COR-L47 (cell line): Measurements from ENCODE around the gene NUP98.
"Not testable (repeated sequence)": the region's sequence is repeated elsewhere in the genome, so short reads cannot be mapped to it uniquely, and the experiment has no call there.

Source experiments
- DNase-seq: peaks from one replicate; lab custom pipeline; 2025; lab: John Stamatoyannopoulos, UW

The NUP98 gene

DNA sequence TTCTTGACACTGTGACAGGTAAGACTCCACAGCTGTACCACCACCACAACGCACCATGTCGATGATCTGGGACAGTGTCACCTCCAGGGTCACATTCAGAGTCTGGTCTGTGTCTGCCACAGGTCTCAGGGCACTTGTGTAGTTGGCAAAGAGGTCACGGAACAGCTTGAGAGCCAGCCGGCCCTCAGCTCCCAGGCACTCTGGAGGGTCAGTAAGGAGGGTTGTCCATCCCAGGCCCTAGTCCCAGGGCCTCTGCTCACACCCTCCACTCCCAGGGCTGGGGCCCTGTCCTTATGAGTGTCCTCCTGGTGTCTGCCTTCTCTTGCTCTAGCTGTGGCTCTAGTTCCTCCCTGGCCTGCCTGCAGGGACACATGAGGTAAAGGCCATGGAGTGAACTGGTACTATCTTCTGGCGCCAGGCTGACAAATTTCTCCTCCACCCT, 127.6 kb downstream of the NUP98 start:
- no peak for DNase-seq

DNA sequence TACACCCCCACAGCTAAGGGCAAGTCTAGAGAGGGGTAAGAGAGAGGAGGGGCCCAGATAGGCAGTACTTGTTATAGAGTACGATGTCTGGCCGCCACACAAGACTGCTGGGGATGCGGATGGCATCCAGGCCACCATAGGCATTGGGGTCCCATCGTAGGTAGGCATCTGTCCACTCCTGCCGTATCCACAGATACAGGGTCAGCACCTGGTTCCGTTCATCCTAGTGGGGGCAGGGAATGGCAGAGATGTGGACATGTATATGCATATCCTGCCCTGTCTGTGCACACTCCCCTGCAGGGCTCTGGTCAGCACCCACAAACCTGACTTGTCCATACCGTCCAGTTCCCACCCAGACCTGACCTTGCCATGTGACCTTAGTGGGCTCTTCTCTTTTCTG, 128.2 kb downstream of the NUP98 start:
- no peak for DNase-seq

DNA sequence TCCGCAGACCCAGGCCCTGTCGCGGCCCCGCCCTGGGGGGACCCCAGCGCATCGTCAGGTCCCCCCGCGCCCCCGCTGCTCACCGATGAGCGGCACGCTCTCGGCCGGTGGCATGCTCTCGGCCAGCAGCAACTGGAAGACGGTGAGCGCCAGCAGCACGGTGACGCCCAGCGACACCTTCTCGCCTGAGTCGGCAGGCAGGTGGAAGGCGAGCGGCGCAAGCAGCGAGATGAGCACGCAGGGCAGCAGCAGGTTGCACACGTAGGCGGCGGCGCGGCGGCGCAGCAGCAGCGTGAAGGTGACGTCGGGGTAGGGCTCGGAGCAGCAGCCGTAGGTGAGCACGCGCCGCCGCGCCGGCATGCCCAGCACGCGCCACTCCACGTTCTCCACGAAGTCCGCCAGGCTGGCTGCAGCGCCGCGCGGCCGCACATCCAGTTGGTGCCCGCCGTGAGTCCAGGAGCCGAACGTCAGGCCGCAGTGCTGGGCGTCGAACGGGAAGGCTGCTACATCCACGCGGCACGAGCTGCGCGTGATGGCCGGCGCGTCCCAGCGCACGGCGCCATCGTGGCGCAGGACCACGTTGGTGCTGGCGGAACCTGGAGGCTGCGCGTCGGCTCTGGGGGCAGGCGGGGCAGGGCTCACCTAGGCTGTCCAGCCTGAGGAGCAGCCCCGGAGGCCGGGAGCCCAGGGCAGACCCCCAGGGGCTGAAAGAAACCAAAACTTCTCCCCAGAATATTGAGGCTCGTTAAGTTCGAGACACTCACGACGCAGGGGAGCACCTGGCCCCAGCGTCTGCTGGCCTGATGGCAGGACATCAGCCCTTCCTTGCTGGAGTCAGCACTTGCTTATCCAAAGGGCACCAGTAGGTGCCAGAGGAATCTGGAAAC, 130.0 kb downstream of the NUP98 start:
- DNase-seq = no peak

DNA sequence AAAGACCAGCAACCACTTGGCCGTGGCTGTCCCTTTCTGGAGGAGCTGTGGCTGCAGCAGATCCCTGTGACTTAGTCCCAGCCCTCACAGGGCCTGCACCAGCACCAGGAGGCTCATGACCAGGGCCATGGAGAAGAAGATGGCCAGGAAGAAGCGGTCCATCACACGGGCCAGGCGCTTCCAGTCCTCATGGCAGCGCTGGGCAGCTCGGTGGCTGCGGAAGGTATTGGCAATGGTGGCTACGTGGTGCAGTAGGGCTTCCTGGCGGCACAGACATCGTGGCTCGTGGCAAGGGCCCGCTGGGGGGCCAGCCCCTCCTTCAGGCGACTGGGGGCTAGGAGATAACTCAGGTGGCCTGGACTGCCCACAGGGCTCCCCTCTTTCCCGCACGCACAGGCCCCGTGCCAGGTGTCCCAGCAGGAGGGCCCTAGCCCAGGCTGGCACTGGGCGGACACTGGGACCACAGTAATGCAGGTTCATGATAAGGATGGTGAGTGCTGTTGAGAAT, 131.3 kb downstream of the NUP98 start:
- no peak for DNase-seq

DNA sequence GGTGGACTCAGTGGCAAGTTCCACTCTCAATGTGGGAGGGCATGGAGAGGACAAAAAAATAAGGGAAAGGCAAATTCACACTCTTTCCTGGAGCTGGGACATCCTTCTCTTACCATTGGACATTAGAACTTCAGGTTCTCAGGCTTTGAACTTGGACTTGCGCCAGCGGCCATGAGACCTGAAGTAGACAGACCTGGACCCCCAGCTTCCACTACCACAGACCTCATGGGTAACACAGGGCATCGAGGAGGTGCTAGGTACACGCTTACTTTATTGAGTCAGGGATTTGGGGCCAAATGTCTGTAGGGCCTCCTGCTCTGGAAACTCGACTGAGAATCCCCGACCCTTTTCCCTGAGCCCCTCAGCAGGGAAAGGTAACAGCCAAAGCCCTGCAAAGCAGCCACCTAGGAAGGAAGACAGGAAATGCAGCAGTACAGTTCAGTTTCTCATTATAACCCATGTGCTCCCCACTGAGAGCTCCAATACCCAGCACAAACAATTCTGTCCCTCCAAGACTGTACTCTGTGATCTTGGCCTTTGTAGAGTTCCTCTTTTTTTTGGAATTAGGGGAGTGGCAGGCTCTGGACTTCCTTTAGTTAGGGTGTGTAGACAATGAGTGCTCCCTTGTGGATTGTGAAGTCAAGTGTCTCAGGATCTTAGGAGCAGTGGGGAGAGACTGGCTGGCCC, 131.9 kb downstream of the NUP98 start:
- DNase-seq = no peak

DNA sequence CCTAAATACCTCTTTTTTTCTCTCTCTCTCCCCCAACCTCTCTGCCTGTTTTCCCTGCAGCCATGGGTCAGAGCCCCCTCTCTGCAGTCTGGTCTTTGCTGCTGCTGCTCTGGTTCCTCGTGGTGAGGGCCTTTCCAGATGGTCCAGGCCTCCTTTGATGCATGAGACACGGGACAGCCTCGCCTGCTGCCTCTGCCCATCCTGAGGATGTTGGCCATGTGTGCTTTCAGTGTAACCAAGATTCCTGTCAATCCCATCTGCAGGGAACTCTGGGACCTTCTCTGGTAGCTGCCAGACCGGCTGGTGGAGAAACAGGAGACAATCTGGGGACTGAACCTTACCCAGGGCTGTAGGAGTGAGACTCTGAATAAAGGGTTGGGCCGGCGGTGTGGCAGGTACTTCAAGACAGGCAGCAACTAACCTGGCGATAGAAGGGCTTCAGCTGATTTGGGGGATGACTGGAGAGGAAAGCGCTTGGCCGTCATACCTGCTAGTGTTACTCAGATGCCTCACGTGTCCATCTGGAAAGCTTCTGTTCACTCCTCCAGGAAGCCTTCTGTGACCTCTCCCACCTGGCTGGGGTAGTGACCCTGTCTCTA, 133.2 kb downstream of the NUP98 start:
- no peak for DNase-seq

DNA sequence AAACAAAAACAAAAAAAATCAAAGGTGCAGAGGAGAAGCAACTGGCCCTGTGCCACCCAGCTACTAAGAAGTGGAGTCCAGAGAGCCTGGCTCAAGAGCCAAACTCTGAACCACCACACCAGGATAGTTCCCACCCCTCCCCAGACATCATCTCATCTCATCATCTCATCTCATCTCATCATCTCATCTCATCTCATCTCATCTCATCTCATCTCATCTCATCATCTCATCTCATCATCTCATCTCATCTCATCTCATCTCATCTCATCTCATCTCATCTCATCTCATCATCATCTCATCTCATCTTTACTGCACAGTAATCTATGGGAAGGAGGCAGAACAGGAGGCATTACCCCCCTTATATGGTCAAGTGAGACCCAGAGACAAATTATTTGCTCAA, 134.5 kb downstream of the NUP98 start:
- no peak for DNase-seq

DNA sequence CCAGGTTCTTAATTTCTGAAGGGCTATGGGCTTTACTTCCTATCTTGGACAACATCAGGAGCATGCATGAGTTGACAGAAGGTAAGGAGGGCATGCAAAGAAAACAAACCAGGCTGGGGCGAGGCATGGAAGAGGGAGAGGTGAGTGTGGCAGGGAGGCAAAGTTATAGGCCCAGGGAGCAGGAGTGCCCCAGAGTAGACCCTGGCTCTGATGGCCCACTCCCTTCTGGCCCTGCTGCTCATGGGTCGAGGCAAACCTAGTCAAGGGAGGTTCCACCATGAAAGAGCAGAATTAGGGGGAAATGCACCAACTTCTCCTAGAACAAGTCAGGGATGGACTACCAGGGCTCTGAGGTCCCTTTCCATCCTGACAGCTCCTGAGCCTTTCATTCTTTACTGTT, 136.4 kb downstream of the NUP98 start:
- DNase-seq = no peak

DNA sequence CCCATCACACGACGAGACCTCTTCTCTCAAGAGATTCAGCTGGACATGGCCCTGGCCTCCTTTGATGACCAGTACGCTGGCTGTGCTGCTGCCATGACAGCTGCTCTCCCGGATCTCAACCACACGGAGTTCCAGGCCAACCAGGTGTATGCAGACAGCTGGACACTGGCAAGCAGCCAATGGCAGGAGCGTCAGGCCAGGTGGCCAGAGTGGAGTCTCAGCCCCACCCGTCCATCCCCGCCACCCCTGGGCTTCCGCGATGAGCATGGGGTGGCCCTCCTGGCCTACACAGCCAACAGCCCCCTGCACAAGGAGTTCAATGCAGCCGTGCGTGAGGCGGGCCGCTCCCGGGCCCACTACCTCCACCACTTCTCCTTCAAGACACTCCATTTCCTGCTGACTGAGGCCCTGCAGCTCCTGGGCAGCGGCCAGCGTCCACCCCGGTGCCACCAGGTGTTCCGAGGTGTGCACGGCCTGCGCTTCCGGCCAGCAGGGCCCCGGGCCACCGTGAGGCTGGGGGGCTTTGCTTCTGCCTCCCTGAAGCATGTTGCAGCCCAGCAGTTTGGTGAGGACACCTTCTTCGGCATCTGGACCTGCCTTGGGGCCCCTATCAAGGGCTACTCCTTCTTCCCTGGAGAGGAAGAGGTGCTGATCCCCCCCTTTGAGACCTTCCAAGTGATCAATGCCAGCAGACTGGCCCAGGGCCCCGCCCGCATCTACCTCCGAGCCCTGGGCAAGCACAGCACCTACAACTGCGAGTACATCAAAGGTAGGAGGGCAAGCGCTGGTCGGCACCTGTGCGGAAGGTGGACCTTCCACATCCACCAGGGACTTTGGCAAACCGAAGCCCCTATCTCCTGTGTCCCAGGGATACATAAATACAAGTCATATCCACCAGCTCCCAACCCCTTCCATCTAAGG, 137.5 kb downstream of the NUP98 start:
- no peak for DNase-seq

DNA sequence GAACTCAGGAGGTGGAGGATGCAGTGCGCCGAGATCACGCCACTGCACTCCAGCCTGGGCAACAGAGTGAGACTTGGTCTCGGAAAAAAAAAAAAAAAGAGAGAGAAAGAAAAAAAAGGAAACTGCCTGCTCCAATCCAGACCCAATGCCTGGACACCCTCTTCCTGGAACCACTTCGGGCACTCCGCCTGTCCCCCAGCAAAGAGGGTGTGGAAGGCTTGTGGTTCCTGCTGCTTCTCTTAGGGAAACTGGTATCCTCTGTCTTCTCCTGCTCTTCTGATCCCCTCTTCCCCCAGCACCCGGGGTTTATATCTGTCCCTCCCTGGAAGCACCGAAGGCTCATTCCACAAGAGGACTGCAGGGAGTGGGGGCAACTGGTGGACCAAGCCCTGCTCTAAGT, 139.1 kb downstream of the NUP98 start:
- no peak for DNase-seq

DNA sequence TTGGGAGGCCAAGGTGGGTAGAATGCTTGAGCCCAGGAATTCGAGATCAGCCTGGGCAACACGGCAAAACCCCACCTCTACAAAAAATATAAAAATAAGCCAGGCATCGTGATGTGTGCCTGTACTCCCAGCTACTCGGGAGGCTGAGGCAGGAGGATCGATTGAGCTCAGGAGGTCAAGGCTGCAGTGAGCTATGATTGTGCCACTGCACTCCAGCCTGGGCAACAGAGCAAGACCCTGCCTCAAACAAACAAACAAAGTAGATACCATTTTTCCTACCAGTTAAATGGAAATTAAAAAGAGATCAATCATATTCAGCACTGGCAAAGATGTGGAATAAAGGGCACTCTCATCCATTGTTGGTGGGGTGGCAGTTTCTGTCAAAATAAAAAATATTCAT, 140.0 kb downstream of the NUP98 start:
- DNase-seq = not testable (repeated sequence)

DNA sequence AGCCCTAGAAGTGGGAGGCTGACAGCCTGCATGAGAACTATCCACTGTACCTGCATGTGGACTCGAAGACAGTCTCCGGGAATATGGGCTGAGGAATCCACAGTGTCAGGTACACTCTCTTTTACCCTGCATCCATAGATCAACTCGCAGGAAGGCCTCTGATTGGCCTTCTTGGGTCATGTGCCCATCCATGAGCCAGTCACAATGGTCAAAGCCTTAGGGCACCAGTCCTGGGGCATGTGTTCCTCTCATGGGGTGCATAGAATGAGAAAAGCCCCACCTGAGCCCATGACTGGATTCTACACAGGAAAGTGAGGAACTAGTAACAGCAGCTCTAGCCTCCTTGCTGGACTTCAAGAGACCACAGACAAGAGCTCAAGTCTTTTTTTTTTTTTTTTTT, 141.8 kb downstream of the NUP98 start:
- no peak for DNase-seq

DNA sequence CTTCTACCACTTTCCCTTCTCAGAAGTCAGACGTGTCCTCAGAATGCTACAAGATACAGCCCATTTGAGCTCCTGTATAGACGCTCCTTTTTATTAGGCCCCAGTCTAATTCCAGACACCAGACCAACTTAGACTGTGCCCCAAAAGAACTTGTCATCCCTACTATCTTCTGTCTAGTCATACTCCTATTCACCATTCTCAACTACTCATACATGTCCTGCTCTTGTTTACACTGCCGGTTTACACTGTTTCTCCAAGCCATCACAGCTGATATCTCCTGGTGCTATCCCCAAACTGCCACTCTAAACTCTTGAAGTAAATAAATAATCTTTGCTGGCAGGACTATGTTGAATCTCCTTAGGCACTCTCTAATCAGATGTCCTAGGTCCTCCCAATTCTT, 144.8 kb downstream of the NUP98 start:
- not testable (repeated sequence) for DNase-seq

DNA sequence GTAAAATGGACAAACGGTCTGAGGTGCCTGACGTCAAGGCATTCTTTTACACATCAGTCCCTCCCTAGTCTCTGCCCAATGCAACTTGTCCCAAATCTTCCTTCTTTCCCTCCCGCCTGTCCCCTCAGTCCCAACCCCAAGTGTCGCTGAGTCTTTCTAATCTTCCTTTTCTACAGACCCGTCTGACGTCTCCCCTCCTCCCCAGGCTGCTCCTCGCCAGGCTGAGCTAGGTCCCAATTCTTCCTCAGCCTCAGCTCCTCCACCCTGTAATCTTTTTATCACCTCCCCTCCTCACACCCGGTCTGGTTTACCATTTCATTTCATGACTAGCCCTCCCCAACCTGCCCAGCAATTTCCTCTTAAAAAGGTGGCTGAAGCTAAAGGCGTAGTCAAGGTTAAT, 148.0 kb downstream of the NUP98 start:
- not testable (repeated sequence) for DNase-seq

DNA sequence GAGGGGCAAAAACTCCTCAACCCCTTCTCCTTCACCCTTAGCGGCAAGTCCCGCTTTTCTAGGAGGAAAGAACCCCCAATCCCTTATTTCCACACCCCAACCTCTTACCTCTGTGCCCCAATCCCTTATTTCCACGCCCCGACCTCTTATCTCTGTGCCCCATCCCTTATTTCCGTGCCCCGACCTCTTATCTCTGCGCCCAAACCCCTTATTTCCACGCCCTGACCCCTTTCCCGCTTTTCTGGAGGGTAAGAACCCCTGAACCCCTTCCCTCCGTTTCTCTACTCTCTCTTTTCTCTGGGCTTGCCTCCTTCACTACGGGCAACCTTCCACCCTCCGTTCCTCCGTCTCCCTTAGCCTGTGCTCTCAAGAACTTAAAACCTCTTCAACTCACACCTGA, 148.5 kb downstream of the NUP98 start:
- DNase-seq = not testable (repeated sequence)

DNA sequence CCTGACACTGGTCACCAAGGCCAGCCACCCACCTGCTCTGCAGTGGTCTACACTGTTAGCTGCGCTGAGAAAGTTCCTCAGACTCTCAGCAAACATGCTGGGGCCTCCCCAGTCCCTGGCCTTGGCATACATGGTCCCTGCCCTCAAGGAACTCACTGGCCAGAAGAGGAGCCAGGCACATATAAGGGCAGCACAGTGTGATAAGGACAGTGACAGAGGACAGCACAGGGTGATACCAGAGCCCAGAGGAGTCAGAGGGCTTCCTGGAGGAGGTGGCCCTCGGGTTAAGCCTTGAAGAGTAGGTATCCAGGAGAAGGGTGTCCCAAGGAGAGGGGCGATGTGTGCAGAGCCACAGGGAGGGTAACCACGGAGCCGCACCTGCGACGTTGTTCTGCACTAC, 151.8 kb downstream of the NUP98 start:
- DNase-seq = no peak

DNA sequence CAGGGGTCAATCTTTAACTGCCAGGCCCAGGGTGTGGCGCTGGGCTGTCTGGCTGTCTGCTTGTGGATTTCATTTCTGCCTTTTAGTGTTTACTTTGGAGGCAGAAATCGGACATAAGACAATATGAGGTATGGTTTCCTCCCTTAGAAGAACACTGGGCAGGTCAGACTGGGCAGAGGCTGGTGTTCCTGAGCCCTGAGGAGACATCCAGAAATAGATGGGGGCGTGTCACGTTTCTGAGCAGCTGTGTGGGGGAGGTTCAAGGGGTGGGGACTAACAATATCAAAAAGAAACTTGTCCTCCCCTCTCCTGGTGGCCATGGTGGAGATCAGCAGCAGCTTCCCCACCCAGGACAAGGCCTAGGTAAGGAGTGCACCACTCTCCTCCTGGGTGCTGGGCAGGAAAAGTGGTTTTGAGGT, 152.5 kb downstream of the NUP98 start, which contains the start of gene ART1:
Gene ART1, plus strand, starts transcription at position 312 of the 419 bp plus-strand sequence. CDS start 14,086 bp downstream, outside the sequence.
- no peak for DNase-seq

DNA sequence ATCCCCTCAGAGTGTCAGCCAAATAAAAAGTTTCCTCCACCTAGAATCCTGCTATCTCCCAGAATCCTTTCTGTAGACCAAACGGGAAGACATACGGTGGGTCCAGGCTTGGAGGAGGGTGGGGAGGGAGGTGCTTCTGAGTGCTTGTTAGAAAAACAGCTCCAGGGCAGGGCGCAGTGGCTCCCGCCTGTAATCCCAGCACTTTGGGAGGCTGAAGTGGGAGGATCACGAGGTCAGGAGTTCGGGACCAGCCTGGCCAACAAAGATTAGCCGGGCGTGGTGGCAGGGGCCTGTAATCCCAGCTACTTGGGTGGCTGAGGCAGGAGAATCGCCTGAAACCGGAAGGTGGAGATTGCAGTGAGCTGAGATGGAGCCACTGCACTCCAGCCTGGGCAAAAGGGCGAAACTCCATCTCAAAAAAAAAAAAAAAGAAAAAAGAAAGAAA, 154.2 kb downstream of the NUP98 start:
- DNase-seq = not testable (repeated sequence)

DNA sequence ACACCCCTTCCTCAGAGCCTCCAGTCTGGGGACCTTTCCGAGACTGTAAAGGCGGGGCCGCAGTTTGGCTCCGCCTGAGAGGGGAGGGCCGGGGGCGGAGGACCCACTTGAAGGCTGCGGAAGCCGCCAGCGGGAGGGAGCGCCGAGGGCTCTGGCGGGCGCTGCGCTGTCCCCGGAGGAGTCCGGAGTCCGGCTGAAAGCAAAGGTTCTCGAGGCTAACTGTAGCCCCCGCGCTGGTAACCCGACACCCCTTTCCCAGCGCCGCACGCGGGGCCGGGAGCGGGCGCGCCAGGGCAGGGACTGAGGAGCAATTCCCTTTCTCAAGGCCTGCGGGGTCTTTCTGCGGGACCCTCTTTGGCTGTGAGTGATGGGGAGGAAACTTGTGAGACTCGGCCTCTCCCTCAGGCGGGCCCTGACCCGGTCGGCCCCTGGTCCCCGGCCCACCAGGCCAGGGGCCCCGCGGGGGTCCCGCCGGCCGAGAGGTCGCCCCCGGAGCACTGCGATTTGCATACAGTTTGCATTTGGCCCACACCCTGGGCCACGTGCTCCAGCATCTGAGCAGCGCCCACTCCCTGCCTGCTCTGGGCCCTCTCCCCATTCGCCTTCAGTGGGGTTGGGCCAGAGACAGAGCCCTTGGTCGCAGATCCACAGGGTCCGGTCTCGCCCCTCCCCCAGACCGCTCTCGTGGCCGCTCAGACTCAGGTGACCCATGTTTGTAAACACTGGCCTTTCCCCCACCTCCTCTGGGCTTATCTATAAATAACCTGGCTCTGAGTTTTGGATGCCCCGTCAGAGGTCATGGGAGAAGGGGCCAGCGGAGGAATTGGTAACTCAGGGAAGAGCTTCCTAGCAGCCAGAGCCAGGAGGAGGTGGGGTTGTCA, 155.0 kb downstream of the NUP98 start:
- DNase-seq = peak; percentile 29

DNA sequence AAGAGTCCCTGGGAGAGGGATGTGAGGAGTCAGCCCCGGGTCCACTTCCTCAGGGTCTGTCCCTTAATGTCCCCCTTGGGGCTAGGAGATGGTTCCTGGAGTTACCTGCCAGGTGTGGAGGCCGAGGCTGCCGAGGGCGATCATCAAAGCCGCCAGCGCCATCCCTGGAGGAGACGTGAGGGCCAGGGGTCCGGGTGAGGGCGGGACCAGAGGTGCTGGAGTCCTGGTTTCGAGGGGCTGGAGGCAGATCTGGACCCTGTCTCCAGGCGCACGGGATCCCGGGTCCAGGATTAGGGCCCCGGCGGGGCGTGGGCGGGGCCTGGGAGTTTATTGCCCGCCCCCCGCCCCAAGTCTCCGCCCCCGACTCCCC, 155.7 kb downstream of the NUP98 start, which contains the start of gene ART5:
Gene ART5, minus strand, starts transcription at position 292 of the 370 bp plus-strand sequence. Its CDS starts 130 bp downstream, at position 162.
- no peak for DNase-seq
